ENCODE data around the gene RPTOR. TPM values are rescaled to one million over a fixed set of nuclear protein-coding genes. Genes with fewer than 3 reads are reported as not detected.

Gene RPTOR
- total and polyA plus RNA-seq, 2 donors: 8.1 to 10.3 TPM

GRCh38 chr17:80701730-80702129, 157.1 kb downstream of the RPTOR start:
- Histone ChIP-seq H3K27me3 (ENCODE audit: control insufficient read depth in 2 of 2, insufficient read depth in 1 of 2, low read length in 1 of 2) (no peaks in the 10 kb centered on the region), H3K9me3 (ENCODE audit: control insufficient read depth in 2 of 2, insufficient read depth in 1 of 2, low read length in 1 of 2) (peaks cover 0 to 20% of the 10 kb centered on the region in 2 donors), H3K27ac (ENCODE audit: low read depth in 1 of 2, low read length in 1 of 2) (no peak overlapping the region), H3K4me1 (ENCODE audit: control insufficient read depth in 2 of 2, insufficient read depth in 2 of 2, low read length in 2 of 2) (peaks cover 18 to 70% of the 10 kb centered on the region in 2 donors), H3K4me3 (ENCODE audit: low read length in 2 of 2) (no peak overlapping the region), H3K36me3 (ENCODE audit: control insufficient read depth in 2 of 2, insufficient read depth in 2 of 2, low read length in 1 of 2) (no peaks in the 10 kb centered on the region)
- DNase-seq (ENCODE audit: low read depth in 6 of 9, low spot score in 9 of 9): no peak
- 98% methylated on average over 9 of the region's 9 CpGs for WGBS

DNA sequence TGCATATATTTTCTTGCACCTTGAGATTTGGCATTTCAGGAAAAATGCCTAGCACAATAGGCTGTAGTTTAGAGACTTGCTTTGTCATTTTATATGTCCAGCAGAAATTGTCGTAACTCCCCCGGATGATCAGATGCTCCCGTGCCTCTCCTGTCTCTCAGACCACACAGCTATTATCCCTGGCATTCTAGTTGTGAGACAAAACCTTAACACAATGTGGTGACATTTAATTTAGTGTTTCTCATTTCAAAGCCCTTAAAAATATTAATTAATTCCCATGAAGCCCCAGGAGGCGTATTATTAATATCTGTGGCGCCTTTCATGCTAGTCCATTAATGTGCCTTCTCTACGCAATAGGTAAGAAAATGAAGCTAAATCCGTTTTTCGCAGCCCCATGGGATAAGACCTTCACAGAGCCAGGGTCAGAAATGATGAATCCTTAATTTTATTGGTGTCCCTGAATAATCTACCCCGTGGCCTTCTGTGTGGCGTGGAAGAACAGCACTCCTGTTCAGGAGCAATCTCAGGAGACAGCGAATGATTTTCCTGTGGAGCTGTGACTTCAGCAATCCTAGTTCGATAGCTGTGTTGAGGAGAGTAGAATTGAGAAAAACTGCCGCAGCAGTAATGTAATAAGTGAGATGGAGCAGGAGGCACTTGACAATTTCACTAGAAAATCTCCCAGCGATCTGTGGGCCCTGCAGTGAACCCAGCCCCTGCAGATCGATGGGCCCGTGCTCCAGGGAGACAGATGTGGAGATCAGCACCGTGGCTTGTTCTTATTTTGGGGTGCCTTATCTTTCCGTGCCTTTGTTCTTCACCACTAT, 157.9 kb downstream of the RPTOR start:
- H3K36me3 ChIP-seq (ENCODE audit: control insufficient read depth in 2 of 2, insufficient read depth in 2 of 2, low read length in 1 of 2): no peaks in the 10 kb centered on the region
- peaks cover 0 to 20% of the 10 kb centered on the region in 2 donors for H3K9me3 ChIP-seq (ENCODE audit: control insufficient read depth in 2 of 2, insufficient read depth in 1 of 2, low read length in 1 of 2)
- DNase-seq (ENCODE audit: low read depth in 6 of 9, low spot score in 9 of 9): no peak
- H3K4me1 ChIP-seq (ENCODE audit: control insufficient read depth in 2 of 2, insufficient read depth in 2 of 2, low read length in 2 of 2): peaks cover 16 to 70% of the 10 kb centered on the region in 2 donors
- no peak overlapping the region for H3K4me3 ChIP-seq (ENCODE audit: low read length in 2 of 2)
- H3K27me3 ChIP-seq (ENCODE audit: control insufficient read depth in 2 of 2, insufficient read depth in 1 of 2, low read length in 1 of 2): no peaks in the 10 kb centered on the region
- WGBS: 94% methylated on average over 18 of the region's 18 CpGs
- H3K27ac ChIP-seq (ENCODE audit: low read depth in 1 of 2, low read length in 1 of 2): peak overlapping the region; percentile 86

GRCh38 chr17:80703142-80703478, 158.5 kb downstream of the RPTOR start:
- H3K27ac ChIP-seq (ENCODE audit: low read depth in 1 of 2, low read length in 1 of 2): peak overlapping the region; percentile 86
- peaks cover 16 to 64% of the 10 kb centered on the region in 2 donors for H3K4me1 ChIP-seq (ENCODE audit: control insufficient read depth in 2 of 2, insufficient read depth in 2 of 2, low read length in 2 of 2)
- peaks cover 0 to 20% of the 10 kb centered on the region in 2 donors for H3K9me3 ChIP-seq (ENCODE audit: control insufficient read depth in 2 of 2, insufficient read depth in 1 of 2, low read length in 1 of 2)
- H3K36me3 ChIP-seq (ENCODE audit: control insufficient read depth in 2 of 2, insufficient read depth in 2 of 2, low read length in 1 of 2): peaks cover 2 to 5% of the 10 kb centered on the region in 2 donors
- H3K4me3 ChIP-seq (ENCODE audit: low read length in 2 of 2): no peak overlapping the region
- DNase-seq (ENCODE audit: low read depth in 6 of 9, low spot score in 9 of 9): peak in 7 of 9 donors; percentile 26 to 83 (median 65)
- no peaks in the 10 kb centered on the region for H3K27me3 ChIP-seq (ENCODE audit: control insufficient read depth in 2 of 2, insufficient read depth in 1 of 2, low read length in 1 of 2)
- whole genome bisulfite sequencing: 21% methylated on average over 9 of the region's 9 CpGs

GRCh38 chr17:80704381-80704819, 159.8 kb downstream of the RPTOR start:
- H3K27me3 ChIP-seq (ENCODE audit: control insufficient read depth in 2 of 2, insufficient read depth in 1 of 2, low read length in 1 of 2): no peaks in the 10 kb centered on the region
- WGBS: 73% methylated on average over 3 of the region's 3 CpGs
- H3K27ac ChIP-seq (ENCODE audit: low read depth in 1 of 2, low read length in 1 of 2): peak overlapping the region in 1 of 2 donors; percentile 86
- H3K4me1 ChIP-seq (ENCODE audit: control insufficient read depth in 2 of 2, insufficient read depth in 2 of 2, low read length in 2 of 2): peaks cover 16 to 66% of the 10 kb centered on the region in 2 donors
- peak in 1 of 9 donors; percentile 52 for DNase-seq (ENCODE audit: low read depth in 6 of 9, low spot score in 9 of 9)
- H3K9me3 ChIP-seq (ENCODE audit: control insufficient read depth in 2 of 2, insufficient read depth in 1 of 2, low read length in 1 of 2): peaks cover 0 to 20% of the 10 kb centered on the region in 2 donors
- H3K36me3 ChIP-seq (ENCODE audit: control insufficient read depth in 2 of 2, insufficient read depth in 2 of 2, low read length in 1 of 2): peaks cover 13 to 17% of the 10 kb centered on the region in 2 donors
- H3K4me3 ChIP-seq (ENCODE audit: low read length in 2 of 2): no peak overlapping the region

- 96% methylated on average over 13 of the region's 13 CpGs for WGBS
Observed at GRCh38 chr17:80704894-80705293, 160.3 kb downstream of the RPTOR start.

DNA sequence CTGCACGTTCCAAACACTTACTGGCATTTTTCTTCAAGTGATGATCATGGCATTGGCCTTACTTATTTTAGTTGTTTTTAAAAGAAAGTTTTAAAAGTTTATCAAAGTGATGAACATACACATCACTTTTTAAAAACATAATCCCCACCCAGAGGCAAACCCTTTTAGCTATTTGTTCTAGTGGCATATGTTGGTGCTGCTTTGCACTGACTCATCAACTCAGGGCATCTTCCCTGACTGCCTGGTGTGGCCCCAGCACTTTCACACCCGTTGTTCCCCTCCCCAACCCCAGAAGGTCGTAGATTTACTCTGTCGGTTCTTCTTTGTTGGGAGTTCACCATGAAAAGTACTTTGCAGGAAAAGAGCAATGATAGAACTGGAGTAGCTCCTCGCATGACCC, 161.3 kb downstream of the RPTOR start:
- no peak overlapping the region for H3K4me3 ChIP-seq (ENCODE audit: low read length in 2 of 2)
- WGBS: 93% methylated on average over 5 of the region's 5 CpGs
- peaks cover 21% of the 10 kb centered on the region in 2 donors for H3K36me3 ChIP-seq (ENCODE audit: control insufficient read depth in 2 of 2, insufficient read depth in 2 of 2, low read length in 1 of 2)
- H3K27me3 ChIP-seq (ENCODE audit: control insufficient read depth in 2 of 2, insufficient read depth in 1 of 2, low read length in 1 of 2): no peaks in the 10 kb centered on the region
- H3K27ac ChIP-seq (ENCODE audit: low read depth in 1 of 2, low read length in 1 of 2): no peak overlapping the region
- H3K9me3 ChIP-seq (ENCODE audit: control insufficient read depth in 2 of 2, insufficient read depth in 1 of 2, low read length in 1 of 2): peaks cover 0 to 18% of the 10 kb centered on the region in 2 donors
- DNase-seq (ENCODE audit: low read depth in 6 of 9, low spot score in 9 of 9): no peak
- peaks cover 16 to 63% of the 10 kb centered on the region in 2 donors for H3K4me1 ChIP-seq (ENCODE audit: control insufficient read depth in 2 of 2, insufficient read depth in 2 of 2, low read length in 2 of 2)

More at GRCh38 chr17:80704894-80705293, 160.3 kb downstream of the RPTOR start:
- H3K36me3 ChIP-seq (ENCODE audit: control insufficient read depth in 2 of 2, insufficient read depth in 2 of 2, low read length in 1 of 2): peaks cover 17 to 21% of the 10 kb centered on the region in 2 donors
- peaks cover 16 to 63% of the 10 kb centered on the region in 2 donors for H3K4me1 ChIP-seq (ENCODE audit: control insufficient read depth in 2 of 2, insufficient read depth in 2 of 2, low read length in 2 of 2)
- no peak for DNase-seq (ENCODE audit: low read depth in 6 of 9, low spot score in 9 of 9)
- no peak overlapping the region for H3K4me3 ChIP-seq (ENCODE audit: low read length in 2 of 2)
- H3K27ac ChIP-seq (ENCODE audit: low read depth in 1 of 2, low read length in 1 of 2): peak overlapping the region in 1 of 2 donors; percentile 86
- no peaks in the 10 kb centered on the region for H3K27me3 ChIP-seq (ENCODE audit: control insufficient read depth in 2 of 2, insufficient read depth in 1 of 2, low read length in 1 of 2)
- H3K9me3 ChIP-seq (ENCODE audit: control insufficient read depth in 2 of 2, insufficient read depth in 1 of 2, low read length in 1 of 2): peaks cover 0 to 18% of the 10 kb centered on the region in 2 donors

GRCh38 chr17:80706463-80706867, 161.8 kb downstream of the RPTOR start:
- no peak overlapping the region for H3K27ac ChIP-seq (ENCODE audit: low read depth in 1 of 2, low read length in 1 of 2)
- H3K4me1 ChIP-seq (ENCODE audit: control insufficient read depth in 2 of 2, insufficient read depth in 2 of 2, low read length in 2 of 2): peaks cover 16 to 60% of the 10 kb centered on the region in 2 donors
- no peak overlapping the region for H3K4me3 ChIP-seq (ENCODE audit: low read length in 2 of 2)
- peaks cover 0 to 16% of the 10 kb centered on the region in 2 donors for H3K9me3 ChIP-seq (ENCODE audit: control insufficient read depth in 2 of 2, insufficient read depth in 1 of 2, low read length in 1 of 2)
- DNase-seq (ENCODE audit: low read depth in 6 of 9, low spot score in 9 of 9): no peak
- no peaks in the 10 kb centered on the region for H3K27me3 ChIP-seq (ENCODE audit: control insufficient read depth in 2 of 2, insufficient read depth in 1 of 2, low read length in 1 of 2)
- WGBS: 95% methylated on average over 5 of the region's 5 CpGs
- peaks cover 21% of the 10 kb centered on the region in 2 donors for H3K36me3 ChIP-seq (ENCODE audit: control insufficient read depth in 2 of 2, insufficient read depth in 2 of 2, low read length in 1 of 2)

GRCh38 chr17:80708480-80708879, 163.8 kb downstream of the RPTOR start:
- no peak for DNase-seq (ENCODE audit: low read depth in 6 of 9, low spot score in 9 of 9)
- Histone ChIP-seq H3K27me3 (ENCODE audit: control insufficient read depth in 2 of 2, insufficient read depth in 1 of 2, low read length in 1 of 2) (no peaks in the 10 kb centered on the region), H3K4me1 (ENCODE audit: control insufficient read depth in 2 of 2, insufficient read depth in 2 of 2, low read length in 2 of 2) (peaks cover 8 to 41% of the 10 kb centered on the region in 2 donors), H3K4me3 (ENCODE audit: low read length in 2 of 2) (no peak overlapping the region), H3K27ac (ENCODE audit: low read depth in 1 of 2, low read length in 1 of 2) (no peak overlapping the region), H3K36me3 (ENCODE audit: control insufficient read depth in 2 of 2, insufficient read depth in 2 of 2, low read length in 1 of 2) (peaks cover 21% of the 10 kb centered on the region in 2 donors), H3K9me3 (ENCODE audit: control insufficient read depth in 2 of 2, insufficient read depth in 1 of 2, low read length in 1 of 2) (peaks cover 0 to 2% of the 10 kb centered on the region in 2 donors)
- 88% methylated on average over 6 of the region's 6 CpGs for WGBS

DNA sequence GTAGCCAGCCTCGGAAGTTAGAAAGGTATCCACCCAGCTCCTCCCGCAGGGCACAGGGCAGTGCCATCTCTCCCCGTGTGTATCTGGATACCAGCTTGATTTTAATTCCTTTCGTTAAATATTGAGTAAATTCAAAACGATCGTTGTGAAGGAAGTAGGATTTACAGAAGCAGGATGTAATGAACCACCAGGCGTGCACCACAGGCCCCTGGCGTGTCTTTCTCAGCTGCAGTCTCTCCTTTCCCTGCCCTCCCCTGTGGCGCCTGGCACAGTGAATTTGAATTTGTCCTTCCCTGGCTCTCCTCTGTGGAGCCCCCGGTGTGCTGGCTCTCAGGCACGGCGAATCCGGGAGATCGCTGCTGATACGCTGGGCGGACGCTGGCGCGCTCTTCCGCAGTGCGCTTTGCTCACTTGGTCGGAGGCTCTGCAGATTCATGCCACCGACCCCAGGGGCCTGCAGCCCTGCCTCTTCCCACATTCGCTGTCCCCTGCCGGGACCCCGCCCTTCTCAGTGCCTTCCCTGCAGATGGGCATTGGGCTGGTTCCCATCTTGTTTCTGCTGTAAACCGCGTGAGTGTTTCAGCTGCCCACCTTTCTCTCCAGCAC, 164.6 kb downstream of the RPTOR start:
- Histone ChIP-seq H3K27ac (ENCODE audit: low read depth in 1 of 2, low read length in 1 of 2) (no peak overlapping the region), H3K9me3 (ENCODE audit: control insufficient read depth in 2 of 2, insufficient read depth in 1 of 2, low read length in 1 of 2) (no peaks in the 10 kb centered on the region), H3K4me1 (ENCODE audit: control insufficient read depth in 2 of 2, insufficient read depth in 2 of 2, low read length in 2 of 2) (peaks cover 5 to 34% of the 10 kb centered on the region in 2 donors), H3K27me3 (ENCODE audit: control insufficient read depth in 2 of 2, insufficient read depth in 1 of 2, low read length in 1 of 2) (no peaks in the 10 kb centered on the region), H3K36me3 (ENCODE audit: control insufficient read depth in 2 of 2, insufficient read depth in 2 of 2, low read length in 1 of 2) (peaks cover 21% of the 10 kb centered on the region in 2 donors), H3K4me3 (ENCODE audit: low read length in 2 of 2) (no peak overlapping the region)
- WGBS: 91% methylated on average over 28 of the region's 28 CpGs
- no peak for DNase-seq (ENCODE audit: low read depth in 6 of 9, low spot score in 9 of 9)

All from thymus (tissue), 11 donors.